ENCODE results near the gene ITLN2.
"Not testable (repeated sequence)": the region's sequence is repeated elsewhere in the genome, so short reads cannot be mapped to it uniquely, and the experiment has no call there.

The ITLN2 gene

GRCh38 chr1:160954158-160955104 is at the start of gene ITLN2:
Gene ITLN2, minus strand, starts transcription at chr1:160954809. Its CDS starts 68 bp downstream, at chr1:160954741.
- peak; percentile 61 to 68 for ATAC-seq

- ATAC-seq = no peak
Measured at GRCh38 chr1:161001525-161001924, 46.9 kb upstream of the ITLN2 start.

DNA sequence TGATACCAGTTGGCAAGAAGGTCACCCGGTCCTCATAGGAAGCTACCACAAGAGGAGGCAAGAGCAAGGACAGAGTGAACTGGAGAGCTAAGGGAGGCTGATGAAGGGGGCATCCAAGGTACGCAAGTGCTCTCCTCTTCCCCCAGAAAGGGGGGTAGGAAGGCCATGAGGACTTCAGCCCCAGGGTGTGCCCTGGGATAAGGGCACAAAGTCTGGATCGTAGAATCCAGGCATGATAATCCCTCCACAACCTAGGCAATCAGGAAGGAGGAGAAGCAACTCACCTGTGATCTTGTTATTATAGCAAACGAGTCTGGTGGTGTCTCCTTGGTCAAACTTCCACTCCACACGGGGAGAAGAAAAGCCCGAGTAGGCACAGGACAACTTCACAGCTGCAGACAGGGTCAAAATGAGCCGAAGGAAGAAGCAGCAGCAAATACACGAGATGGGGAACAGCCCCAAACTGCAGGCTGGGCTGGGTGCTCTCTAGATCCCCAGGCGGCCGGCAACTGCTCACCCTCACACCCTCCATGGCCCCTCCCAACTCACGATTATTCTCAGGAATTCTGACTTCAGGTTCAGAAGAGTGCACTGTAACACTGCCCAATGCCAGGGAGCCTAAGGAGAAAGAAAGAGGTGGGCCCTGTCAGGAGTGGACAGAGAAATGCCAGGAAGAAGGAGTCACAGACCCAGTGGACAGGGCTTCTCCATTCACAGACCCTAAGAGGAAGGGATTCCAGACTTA is 46.3 kb upstream of the ITLN2 start:
- no peak for ATAC-seq

- no peak for ATAC-seq
Measured at GRCh38 chr1:160999376-160999775, 44.8 kb upstream of the ITLN2 start.

DNA sequence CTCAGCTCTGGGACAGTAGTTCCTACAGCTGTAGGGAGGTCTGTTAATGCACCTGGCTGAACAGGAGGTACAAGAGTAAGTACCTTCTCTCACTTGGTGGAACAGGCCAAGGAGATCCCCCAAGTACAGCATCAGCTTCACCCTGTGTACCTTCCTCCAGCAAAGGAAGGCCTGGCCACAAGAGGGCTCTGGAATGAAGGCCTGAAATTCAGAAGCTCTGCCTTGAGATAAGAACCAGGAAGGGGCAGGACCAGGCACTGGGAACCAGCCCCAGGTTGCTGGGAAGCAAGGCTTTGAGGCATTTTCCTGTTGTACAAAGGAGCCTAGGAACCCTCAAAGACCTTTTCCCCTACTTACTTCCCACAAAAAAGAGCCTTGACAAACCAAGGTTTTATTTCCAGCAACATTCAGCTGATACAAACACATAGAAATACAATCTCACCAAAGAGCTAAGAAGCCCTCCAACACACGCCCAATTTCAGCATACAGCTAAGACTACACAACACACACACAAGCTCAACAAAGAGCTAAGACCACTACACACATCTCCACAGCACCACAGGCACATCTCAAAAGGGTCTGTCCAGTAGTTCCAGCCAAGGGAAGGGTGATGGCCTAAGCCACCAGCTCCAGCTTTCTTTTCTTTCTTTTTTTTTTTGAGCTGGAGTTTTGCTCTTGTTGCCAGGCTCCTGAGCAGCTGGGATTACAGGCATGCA is 42.9 kb upstream of the ITLN2 start:
- ATAC-seq = peak; percentile 65 to 80

DNA sequence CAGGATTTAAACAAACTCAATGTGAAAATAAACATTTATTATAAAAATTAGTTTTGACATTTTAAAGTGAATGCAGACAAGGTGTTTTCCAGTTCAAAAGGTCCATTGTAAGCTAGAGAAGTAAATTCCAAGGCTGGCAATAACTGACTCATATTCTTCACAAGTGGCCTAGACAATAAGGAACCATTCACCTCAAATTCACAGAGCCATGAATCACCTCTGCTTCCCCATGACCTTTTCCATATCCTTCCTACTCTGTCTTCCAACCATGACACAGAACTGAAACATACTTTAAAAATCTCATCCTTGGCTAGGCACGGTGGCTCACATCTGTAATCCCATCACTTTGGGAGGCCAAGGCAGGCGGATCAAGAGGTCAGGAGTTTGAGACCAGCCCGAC is 41.6 kb upstream of the ITLN2 start:
- ATAC-seq = no peak

- ATAC-seq = no peak
Measured at GRCh38 chr1:160993544-160994193, 39.1 kb upstream of the ITLN2 start.

DNA sequence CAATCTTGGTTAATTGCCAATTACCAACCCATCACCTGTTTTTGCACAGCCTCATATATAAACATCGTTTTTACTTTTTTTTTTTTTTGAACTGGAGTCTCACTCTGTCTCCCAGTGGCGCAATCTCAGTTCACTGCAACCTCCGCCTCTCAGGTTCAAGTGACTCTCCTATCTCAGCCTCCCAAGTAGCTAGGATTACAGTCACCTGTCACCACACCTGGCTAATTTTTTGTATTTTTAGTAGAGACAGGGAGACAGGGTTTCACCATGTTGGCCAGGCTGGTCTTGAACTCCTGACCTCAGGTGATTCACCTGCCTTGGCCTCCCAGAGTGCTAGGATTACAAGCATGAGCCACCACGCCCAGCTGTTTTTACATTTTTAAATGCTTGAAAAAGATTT is 37.4 kb upstream of the ITLN2 start:
- ATAC-seq = not testable (repeated sequence)

GRCh38 chr1:160987359-160988050 is 32.9 kb upstream of the ITLN2 start:
- ATAC-seq = no peak

DNA sequence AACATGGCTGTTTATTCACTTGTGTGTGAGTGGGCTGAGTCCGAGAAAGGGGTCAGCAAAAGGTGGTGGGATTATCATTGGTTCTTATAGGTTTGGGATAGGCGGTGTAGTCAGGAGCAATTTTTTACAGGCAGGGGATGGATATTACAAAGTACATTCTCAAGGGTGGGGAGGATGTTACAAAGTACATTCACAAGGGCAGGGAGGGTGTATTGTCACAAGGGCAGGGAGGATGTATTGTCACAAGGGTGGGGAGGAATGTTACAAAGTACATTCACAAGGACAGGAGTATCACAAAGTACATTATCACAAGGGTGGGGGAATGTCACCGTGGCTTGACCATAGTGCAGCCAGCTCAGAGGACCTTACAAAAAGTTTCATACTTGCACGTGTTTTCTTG is 31.1 kb upstream of the ITLN2 start:
- no peak for ATAC-seq

- peak in 1 of 2 donors; percentile 7 for ATAC-seq
Measured at GRCh38 chr1:160981584-160982411, 27.2 kb upstream of the ITLN2 start.

DNA sequence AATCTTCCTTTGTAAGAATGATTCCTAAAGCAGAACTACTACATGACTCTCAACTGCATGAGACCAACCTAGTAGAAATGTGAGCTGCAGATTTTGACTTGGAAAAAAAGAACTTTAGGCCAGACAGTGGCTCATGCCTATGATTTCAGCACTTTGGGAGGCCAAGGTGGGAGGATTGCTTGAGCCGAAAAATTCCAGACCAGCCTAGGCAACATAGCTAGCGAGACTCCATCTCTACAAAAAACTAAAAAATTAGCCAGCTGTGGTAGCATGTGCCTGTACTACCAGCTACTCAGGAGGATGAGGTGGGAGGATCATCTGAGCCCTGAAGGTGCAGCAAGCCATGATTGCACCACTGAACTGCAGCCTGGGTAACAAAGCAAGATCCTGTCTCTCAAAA is 24.7 kb upstream of the ITLN2 start:
- ATAC-seq = no peak

- no peak for ATAC-seq
Measured at GRCh38 chr1:160978510-160978927, 23.9 kb upstream of the ITLN2 start.

GRCh38 chr1:160975026-160975425 is 20.4 kb upstream of the ITLN2 start:
- no peak for ATAC-seq

DNA sequence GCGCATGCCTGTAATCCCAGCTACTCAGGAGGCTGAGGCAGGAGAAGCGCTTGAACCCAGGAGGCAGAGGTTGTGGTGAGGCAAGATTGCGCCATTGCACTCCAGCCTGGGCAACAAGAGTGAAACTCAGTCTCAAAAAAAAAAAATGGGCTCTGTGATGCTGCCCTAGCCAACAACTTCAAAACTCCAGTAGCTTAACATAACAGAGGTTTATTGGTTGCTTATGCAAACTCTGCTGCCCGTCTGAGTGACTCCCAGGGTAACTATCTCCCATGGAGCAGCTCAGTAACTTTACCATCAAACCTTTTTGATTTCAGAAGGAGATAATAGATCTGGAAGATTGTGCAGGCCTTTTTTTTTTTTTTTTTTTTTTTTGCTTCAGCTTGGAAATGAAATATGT is 18.9 kb upstream of the ITLN2 start:
- ATAC-seq = no peak

- ATAC-seq = no peak
Measured at GRCh38 chr1:160972939-160973338, 18.3 kb upstream of the ITLN2 start.

DNA sequence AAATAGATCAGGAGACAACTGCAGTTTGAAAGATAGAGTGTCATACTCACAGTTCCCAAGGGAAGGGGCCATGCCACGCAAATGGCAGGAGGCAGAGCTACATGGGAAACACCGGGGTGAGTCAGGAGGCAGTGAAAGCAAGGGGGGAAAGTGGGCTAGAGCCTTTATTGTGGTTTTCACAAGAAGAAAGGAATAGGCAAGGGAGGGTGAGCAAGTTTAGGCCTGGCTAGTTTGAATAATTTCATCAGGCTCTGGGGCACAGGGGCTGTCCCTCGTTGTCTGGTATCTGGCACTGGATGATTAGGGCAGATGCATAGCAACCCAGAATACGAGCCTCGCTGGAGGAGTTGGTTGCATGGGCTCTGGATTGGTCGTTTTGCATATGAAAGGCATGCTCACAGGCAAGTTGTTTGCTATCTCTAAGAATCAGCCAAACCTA is 17.0 kb upstream of the ITLN2 start:
- peak; percentile 88 to 98 for ATAC-seq

DNA sequence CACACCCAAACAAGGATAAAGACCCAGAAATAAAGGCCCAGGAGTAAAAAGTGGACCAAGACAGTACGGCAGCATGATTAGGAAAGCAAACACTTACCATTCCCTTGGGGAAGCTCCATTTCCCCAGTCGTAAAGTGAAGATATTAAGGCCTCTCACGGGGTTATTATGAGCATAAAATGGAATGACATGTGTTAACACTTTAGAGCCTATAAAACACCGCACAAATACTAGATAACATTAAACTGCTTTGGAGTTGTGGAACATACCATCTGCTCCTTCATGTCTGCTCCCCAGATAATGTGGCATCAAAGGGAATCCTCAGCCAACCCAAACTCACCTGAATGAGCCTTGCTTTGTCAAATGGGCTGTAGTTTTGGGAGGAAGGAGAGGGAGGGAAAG is 8.9 kb upstream of the ITLN2 start:
- ATAC-seq = no peak

- no peak for ATAC-seq
Measured at GRCh38 chr1:160961419-160961818, 6.8 kb upstream of the ITLN2 start.

DNA sequence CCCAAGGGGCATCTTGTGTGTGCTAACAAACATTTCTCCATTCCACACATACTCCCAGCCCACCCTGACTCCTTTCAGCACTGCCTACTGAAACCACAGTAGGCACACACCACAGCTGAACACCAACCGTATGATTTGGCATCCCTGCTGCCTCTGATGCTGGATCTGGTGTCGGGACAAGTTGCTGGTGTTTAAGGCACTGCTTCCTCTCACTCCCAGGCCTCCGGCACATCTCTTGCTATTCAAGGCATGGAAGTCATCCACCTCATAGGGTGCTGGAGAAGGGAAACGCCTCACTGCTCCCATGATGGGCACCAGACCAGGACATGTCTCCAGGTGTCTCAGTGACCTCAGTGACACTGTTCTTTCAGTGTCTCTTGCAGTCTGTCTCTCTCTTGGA is 2.4 kb upstream of the ITLN2 start:
- no peak for ATAC-seq

GRCh38 chr1:160953030-160953429 is 1.6 kb downstream of the ITLN2 start:
- ATAC-seq = no peak
